H1 (cell line): ENCODE results near the gene USHBP1. TPM values are rescaled to one million over a fixed set of nuclear protein-coding genes. Genes with fewer than 3 reads are reported as not detected.

ENCODE experiments used
- BACH1 ChIP-seq: IDR thresholded peaks from 2 replicates; pipeline ENCODE4 v1.6.1; 2012; ENCODE audit warnings: low read length, improper control_type of control experiment
- CHD7 ChIP-seq: fragments of 300-600 bp; sonication (generic); IDR thresholded peaks from 2 replicates; pipeline ENCODE4 v1.7.1; 2012; ENCODE audit warnings: low read length, moderate library complexity, mild to moderate bottlenecking, inconsistent platforms; ENCODE audit not compliant: insufficient replicate concordance
- GABPA ChIP-seq: IDR thresholded peaks from 2 replicates; pipeline ENCODE4 v1.6.1; 2011; ENCODE audit warnings: mild to moderate bottlenecking, low read length, moderate library complexity, borderline replicate concordance; ENCODE audit not compliant: insufficient read depth
- POLR2AphosphoS5 ChIP-seq: IDR thresholded peaks from 2 replicates; pipeline ENCODE4 v1.6.1; 2011; ENCODE audit warnings: low read depth, low read length
- SIN3A ChIP-seq, 2 experiments: IDR thresholded peaks in 1 of 2; conservative IDR thresholded peaks in 1 of 2; 2 replicates each; pipeline ENCODE4 v1.6.1; 2011 to 2012; ENCODE audit warnings: low read length in 2 of 2, improper control_type of control experiment in 1 of 2, low read depth in 1 of 2, mild to moderate bottlenecking in 1 of 2
- polyA plus RNA-seq, 7 experiments: library from polyadenylated mRNA; depleted of rRNA in 3 of 7; stranded (reverse) in 5 of 7; unstranded in 2 of 7; fragments of >200 nt in 5 of 7; fragments of 200-250 nt in 2 of 7; gene quantifications; 1 replicate in 5 of 7; 2 replicates in 1 of 7; 4 replicates in 1 of 7; pipeline versions ENCODE4 v1.2.1 to v1.2.3, GENCODE V29; 2011 to 2013; ENCODE audit warnings: missing spikeins in 2 of 7, mixed read lengths in 2 of 7
- total RNA-seq: library from RNA; stranded (reverse); fragmentation: NEBNext Ultra II Directional; extraction: Animal tissue kit (Norgen Biotek cat#: 25700); gene quantifications from 2 replicates; pipeline ENCODE4 v1.2.1, GENCODE V29; 2021

USHBP1 gene
- total and polyA plus RNA-seq, 2 of the 8 experiments (the other 6 are each of a cell fraction or from before 2014, with no cell fraction given), result 5.0 to 7.5 TPM

- TF ChIP-seq CHD7 (no peak), GABPA (no peak), SIN3A (conservative IDR thresholded peaks at IDR 0.05 in 1 of 2, IDR thresholded peaks at IDR 0.05 in 1 of 2; ENCODE audit: low read depth in 1 of 2, low read length in 2 of 2) (peak in 1 of 2 experiments; percentile 46; a peak in 1 of 4 replicates), BACH1 (no peak), POLR2AphosphoS5 (peak; percentile 46; the same call in 1 of the 2 replicates)
These were observed 29.6 kb downstream of the USHBP1 start (continued) for GRCh38 chr19:17234911-17235299.
